ENCODE measurements around the gene MAST4. TPM values are rescaled to one million over a fixed set of nuclear protein-coding genes. Genes with fewer than 3 reads are reported as not detected.
"Not testable (repeated sequence)": the region's sequence is repeated elsewhere in the genome, so short reads cannot be mapped to it uniquely, and the experiment has no call there.

MAST4 gene
- total RNA-seq, 1 donor from 2014 or later = 10.5 TPM

GRCh38 chr5:66821688-66822429, 225.7 kb downstream of the MAST4 start:
- Mint-ChIP-seq H3K4me1 (ENCODE audit: unreplicated experiment) (no peaks in the 10 kb centered on the region), H3K27ac (ENCODE audit: unreplicated experiment) (no peak overlapping the region), H3K36me3 (ENCODE audit: unreplicated experiment) (no peaks in the 10 kb centered on the region), H3K4me3 (ENCODE audit: unreplicated experiment) (no peak overlapping the region), H3K9me3 (ENCODE audit: unreplicated experiment) (no peaks in the 10 kb centered on the region), H3K27me3 (ENCODE audit: unreplicated experiment) (peaks cover 41% of the 10 kb centered on the region)
- no peak for DNase-seq (ENCODE audit: extremely low spot score, unreplicated experiment)
- no peak for TF ChIP-seq CTCF (IDR thresholded peaks at IDR 0.05)

- H3K9me3 Mint-ChIP-seq (ENCODE audit: unreplicated experiment); H3K4me1 Mint-ChIP-seq (ENCODE audit: unreplicated experiment); H3K4me3 Mint-ChIP-seq (ENCODE audit: unreplicated experiment); H3K36me3 Mint-ChIP-seq (ENCODE audit: unreplicated experiment); H3K27ac Mint-ChIP-seq (ENCODE audit: unreplicated experiment); DNase-seq (ENCODE audit: extremely low spot score, unreplicated experiment): not testable (repeated sequence)
- peaks cover 46% of the 10 kb centered on the region for H3K27me3 Mint-ChIP-seq (ENCODE audit: unreplicated experiment)
Observed at GRCh38 chr5:66822906-66823305, 226.7 kb downstream of the MAST4 start.

GRCh38 chr5:66824476-66824875, 228.3 kb downstream of the MAST4 start:
- no peaks in the 10 kb centered on the region for H3K9me3 Mint-ChIP-seq (ENCODE audit: unreplicated experiment)
- no peak for DNase-seq (ENCODE audit: extremely low spot score, unreplicated experiment)

GRCh38 chr5:66826263-66826662, 230.1 kb downstream of the MAST4 start:
- peaks cover 15% of the 10 kb centered on the region for H3K4me1 Mint-ChIP-seq (ENCODE audit: unreplicated experiment)
- TF ChIP-seq CTCF (IDR thresholded peaks at IDR 0.05) = no peak
- no peak overlapping the region for H3K4me3 Mint-ChIP-seq (ENCODE audit: unreplicated experiment)
- no peak for DNase-seq (ENCODE audit: extremely low spot score, unreplicated experiment)
- H3K36me3 Mint-ChIP-seq (ENCODE audit: unreplicated experiment) = no peaks in the 10 kb centered on the region
- peaks cover 51% of the 10 kb centered on the region for H3K27me3 Mint-ChIP-seq (ENCODE audit: unreplicated experiment)
- H3K9me3 Mint-ChIP-seq (ENCODE audit: unreplicated experiment) = no peaks in the 10 kb centered on the region
- no peak overlapping the region for H3K27ac Mint-ChIP-seq (ENCODE audit: unreplicated experiment)

More at GRCh38 chr5:66824476-66824875, 228.3 kb downstream of the MAST4 start:
- Mint-ChIP-seq H3K27ac (ENCODE audit: unreplicated experiment) (no peak overlapping the region), H3K36me3 (ENCODE audit: unreplicated experiment) (no peaks in the 10 kb centered on the region), H3K27me3 (ENCODE audit: unreplicated experiment) (peaks cover 49% of the 10 kb centered on the region), H3K4me1 (ENCODE audit: unreplicated experiment) (peaks cover 15% of the 10 kb centered on the region), H3K4me3 (ENCODE audit: unreplicated experiment) (no peak overlapping the region)
- TF ChIP-seq CTCF (IDR thresholded peaks at IDR 0.05) = no peak

- no peak for DNase-seq (ENCODE audit: extremely low spot score, unreplicated experiment)
- Mint-ChIP-seq H3K27me3 (ENCODE audit: unreplicated experiment) (peaks cover 46% of the 10 kb centered on the region), H3K4me1 (ENCODE audit: unreplicated experiment) (peaks cover 15% of the 10 kb centered on the region), H3K9me3 (ENCODE audit: unreplicated experiment) (no peaks in the 10 kb centered on the region), H3K36me3 (ENCODE audit: unreplicated experiment) (no peaks in the 10 kb centered on the region), H3K27ac (ENCODE audit: unreplicated experiment) (no peak overlapping the region), H3K4me3 (ENCODE audit: unreplicated experiment) (no peak overlapping the region)
- TF ChIP-seq CTCF (IDR thresholded peaks at IDR 0.05) = no peak
Observed at GRCh38 chr5:66826696-66827095, 230.5 kb downstream of the MAST4 start.

Measured in osteocyte (in vitro differentiated cells).